RPMI8226 (cell line): ENCODE results near the gene WBP1.
"Not testable (repeated sequence)": the region's sequence is repeated elsewhere in the genome, so short reads cannot be mapped to it uniquely, and the experiment has no call there.

Experiments used
- DNase-seq: peaks from one replicate; pipeline ENCODE4 v3.0.0-alpha.2; 2015

The WBP1 gene

DNA sequence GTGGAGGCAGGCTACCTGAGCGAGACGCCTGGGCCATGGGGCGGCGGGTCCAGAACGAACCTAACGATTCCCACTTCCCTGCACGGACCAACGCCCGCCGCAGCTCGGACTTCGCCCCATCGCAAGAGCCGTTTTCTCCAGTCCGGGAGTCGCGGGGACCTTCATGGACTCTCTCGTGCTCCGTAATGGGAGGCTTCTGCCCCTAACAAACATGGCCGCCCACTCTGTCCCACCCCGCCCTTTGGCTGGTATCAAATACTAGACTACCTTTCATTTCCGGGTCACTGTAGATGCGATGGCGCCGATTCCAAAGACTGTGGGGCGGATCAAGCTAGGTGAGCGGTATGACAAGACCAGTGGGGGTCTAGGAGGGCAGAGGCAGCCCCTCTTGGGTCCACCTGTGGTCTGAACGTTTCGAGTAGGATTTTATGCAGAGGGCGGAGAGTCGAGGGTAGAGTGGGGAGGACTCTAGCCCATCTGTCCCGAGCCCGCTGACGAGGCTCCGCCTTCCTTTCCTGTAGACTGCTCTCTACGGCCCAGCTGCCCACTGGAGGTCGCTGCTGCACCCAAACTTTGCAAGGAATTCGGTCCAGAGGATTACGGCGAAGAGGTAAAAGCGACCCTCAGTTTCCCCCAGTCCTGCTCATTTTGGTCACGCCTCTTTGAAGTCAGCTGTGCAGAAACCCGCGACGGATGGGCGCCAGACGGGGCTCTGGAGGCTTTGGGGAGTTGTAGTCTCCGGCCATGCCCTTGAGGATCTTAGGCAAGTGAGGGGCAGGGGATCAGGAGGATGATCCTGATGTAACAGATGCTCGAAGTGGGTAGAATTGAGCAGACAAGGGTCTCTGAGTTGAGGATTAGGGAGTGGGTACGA, 24.8 kb downstream of the WBP1 start, which contains the start of the genes CCDC142 and TTC31:
Gene CCDC142, minus strand, starts transcription at position 198 of the 874 bp plus-strand sequence. Its CDS starts 161 bp downstream, at position 37.
Gene TTC31, plus strand, starts transcription at position 281 of the 874 bp plus-strand sequence. Its CDS starts 15 bp downstream, at position 296.
- peak; percentile 95 for DNase-seq

DNA sequence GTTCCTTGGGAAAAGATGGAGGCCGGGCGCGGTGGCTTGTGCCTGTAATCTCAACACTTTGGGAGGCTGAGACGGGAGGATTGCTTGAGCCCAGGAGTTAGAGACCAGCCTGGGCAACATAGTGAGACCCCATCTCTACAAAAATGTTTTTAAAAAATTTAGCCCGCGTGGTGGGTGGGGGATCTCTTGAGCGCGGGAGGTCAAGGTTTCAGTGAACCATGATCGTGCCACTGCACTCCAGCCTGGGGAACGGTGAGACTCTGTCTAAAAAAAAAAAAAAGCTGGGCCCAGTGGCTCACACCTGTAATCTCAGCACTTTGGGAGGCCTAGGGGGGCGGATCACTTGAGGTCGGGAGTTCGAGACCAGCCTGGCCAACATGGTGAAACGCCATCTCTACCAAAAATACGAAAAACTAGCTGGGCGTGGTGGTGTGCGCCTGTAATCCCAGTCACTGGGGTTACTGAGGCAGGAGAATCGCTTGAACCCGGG, 25.5 kb downstream of the WBP1 start:
- DNase-seq = not testable (repeated sequence)

DNA sequence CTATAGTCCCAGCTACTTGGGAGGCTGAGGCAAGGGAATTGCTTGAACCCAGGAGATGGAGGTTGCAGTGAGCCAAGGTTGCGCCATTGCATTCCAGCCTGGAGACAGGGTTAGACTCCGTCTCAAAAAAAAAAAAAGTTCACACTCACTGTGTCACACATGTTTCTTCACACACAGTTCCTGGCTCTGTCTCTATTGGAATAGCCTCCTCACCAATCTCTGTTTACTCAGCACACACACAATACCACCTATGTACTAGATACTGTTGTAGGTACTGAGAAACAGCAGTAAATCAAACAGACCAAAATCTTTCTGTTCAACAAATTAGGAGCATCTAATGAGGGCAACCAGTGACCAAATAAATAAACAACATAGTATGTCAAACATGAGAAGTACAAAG, 27.9 kb downstream of the WBP1 start:
- DNase-seq = no peak

DNA sequence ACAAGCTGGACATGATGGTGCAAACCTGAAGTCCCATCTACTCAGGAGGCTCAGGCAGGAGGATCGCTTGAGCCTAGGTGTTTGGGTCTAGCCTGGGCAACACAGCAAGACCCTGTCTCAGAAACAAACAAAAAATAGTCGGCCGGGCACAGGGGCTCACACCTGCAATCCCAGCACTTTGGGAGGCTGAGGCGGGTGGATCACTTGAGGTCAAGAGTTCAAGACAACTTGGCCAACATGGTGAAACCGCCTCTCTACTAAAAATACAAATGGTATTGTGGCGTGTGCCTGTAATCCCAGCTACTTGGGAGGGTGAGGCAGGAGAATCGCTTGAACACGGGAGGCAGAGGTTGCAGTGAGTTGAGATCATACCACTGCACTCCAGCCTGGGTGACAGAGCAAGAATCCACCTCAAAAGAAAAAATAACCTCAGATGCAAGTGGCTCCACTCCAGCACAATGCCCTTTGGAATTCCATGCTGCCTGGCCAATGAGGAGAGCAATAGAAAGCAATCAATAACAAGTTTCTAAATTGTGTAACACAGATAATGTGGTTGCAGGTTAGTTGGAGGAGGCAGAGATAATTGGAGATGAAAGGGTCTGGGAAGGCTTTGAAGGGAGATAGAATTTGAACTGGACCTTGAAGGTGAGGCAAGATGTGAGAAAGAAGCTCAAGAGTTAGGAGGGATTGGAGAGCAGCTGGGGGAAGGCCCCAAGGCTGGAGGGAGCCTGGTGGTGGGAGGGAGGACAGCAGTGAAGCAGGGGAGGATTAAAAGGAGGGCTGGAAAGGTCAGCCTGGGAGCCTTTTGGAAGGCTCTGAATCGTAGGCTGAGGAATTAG, 30.6 kb downstream of the WBP1 start:
- no peak for DNase-seq

DNA sequence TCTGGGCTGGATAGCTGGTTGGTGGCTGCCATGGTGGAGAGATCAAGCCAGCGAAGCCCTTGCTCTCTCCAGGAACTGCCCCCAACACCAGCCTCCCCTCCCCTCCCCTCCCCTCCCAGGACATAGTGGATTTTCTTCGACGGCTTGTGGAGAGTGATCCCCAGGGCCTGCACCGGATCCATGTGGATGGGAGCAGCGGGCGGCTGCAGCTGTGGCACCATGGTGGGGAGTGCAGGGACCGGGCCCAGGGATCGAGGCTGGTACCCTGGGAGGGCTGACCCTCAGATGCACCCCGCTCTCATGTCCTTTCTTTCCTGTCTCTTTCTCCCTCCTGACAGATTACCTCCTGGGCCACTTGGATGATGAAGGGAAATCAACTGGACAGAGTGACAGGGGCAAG, 31.7 kb downstream of the WBP1 start:
- DNase-seq = no peak

GRCh38 chr2:74491648-74492544, 33.7 kb downstream of the WBP1 start:
- DNase-seq = no peak

DNA sequence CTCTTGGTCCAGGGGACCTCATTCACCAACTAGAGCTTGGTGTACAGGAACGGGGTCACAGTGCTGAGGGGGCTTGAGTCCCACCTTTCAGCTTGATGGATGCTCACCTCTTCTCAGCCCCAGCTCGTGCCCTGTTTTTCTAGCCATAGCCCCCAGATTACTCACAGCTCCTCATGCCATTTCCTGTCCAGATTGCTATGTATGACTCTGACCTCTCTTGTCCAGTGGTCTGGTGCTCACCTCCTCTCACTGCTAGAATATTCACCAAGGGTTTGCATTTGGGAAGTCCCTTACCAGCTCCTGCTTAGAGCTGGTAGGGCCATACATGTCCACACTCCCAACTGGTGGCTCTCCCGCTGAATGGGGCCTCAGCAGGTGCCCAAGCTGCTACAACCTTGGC, 35.3 kb downstream of the WBP1 start:
- no peak for DNase-seq

- DNase-seq = no peak
These were observed 37.2 kb downstream of the WBP1 start for GRCh38 chr2:74495440-74495839.

DNA sequence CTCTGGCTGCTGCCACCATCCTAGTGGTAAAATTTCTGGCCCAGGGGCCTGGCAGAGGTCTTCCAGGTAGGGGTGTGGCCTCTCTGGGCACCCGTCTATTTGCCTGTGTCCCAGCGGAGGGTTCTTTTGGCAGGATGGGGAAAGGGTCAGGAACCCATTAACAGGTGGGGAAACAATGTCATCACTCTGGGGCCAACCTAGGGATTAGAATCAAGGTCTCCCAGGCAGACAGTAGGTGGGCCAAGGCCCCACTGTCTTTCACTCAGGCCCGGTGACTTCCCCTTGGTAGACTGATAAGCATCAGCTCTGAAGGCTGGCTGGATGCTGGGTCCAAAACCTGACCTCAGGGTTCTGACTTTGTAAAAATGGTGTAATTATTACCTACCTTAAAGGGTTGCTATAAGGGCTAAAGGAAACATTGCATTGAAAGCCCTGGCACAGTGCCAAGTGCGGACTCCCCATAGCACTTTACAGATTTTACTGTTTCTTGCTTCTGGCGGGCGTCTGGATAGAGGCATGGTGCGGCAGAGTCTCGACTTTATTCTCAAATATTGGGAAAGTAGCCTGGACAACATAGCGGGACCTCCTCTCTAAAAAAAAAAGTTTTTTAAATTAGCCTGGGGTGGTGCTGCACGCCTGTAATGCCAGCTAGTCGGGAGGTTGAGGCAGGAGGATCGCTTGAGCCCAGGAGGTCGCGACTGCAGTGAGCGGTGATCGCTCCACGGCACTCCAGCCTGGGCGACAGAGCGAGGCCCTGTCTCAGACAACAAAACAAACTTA, 38.9 kb downstream of the WBP1 start:
- DNase-seq = no peak

DNA sequence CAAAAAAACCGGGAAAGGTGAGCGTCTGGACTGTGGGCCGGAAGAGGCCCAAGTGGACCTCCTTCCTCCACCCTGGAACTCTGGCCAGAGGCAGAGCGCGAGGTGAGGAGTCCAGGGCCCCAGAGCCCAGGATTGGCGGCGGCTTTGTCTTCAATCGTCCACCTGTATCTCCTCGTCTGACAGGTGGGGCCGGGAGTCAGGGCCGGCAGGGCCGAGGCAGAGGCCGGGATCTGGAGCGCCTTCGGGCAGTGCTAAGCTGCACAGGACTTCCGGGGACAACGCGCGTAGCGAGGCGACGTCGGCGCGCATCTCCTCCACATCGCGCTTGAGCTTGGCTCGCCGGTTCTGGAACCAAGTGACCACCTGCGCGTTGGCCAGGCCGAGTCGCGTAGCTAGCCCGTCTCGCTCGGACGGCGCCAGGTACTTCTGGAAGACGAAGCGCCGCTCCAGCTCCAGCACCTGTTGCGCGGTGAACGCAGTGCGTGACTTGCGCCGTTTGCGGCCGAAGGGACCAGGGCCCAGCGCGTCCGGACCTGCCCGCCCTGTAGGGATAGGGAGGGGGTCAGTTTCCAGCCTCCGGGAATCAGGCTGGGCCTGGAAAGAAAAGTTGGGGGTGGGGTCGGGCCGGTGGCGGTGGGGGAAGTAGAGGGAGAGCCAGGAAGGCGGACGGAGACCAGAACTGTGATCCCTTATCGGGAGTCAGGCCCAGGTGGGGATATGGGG, 39.7 kb downstream of the WBP1 start:
- DNase-seq = peak; percentile 32

GRCh38 chr2:74498500-74499266, 40.4 kb downstream of the WBP1 start:
- no peak for DNase-seq

GRCh38 chr2:74499267-74499939, 41.2 kb downstream of the WBP1 start, which contains the start of gene LBX2:
Gene LBX2 (minus strand): TSS chr2:74499603. CDS start chr2:74499537, 66 bp downstream.
- no peak for DNase-seq

DNA sequence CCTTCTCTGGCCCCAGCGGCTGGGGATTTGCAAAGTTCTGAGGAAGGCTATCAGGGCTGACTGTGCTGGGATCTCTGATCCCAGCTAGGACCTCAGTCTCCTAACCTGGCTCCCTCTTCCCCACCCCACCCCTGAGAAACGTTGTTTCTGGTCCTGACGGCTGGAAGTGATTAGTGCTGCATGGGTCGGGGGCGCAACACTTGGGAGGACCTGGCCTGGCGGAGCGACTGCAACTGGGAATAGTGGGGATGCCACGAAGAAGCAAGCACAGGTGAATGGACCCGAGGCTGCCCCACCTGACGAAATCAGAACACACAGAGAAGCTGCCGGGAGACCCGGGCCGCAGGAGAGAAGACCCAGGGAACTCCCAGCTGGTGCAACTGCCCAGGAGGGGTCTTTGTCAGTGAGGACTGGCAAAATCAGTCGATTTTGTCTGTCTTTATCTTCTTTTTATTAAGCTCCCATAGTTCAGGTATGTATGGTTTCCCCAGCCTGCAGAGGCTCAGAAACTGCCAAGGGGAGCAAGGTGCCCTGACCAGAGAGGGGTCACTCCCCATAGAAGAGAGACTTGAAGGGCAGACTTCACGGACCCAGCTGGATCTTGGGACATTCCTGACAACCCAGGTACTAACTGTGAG, 41.8 kb downstream of the WBP1 start:
- no peak for DNase-seq

DNA sequence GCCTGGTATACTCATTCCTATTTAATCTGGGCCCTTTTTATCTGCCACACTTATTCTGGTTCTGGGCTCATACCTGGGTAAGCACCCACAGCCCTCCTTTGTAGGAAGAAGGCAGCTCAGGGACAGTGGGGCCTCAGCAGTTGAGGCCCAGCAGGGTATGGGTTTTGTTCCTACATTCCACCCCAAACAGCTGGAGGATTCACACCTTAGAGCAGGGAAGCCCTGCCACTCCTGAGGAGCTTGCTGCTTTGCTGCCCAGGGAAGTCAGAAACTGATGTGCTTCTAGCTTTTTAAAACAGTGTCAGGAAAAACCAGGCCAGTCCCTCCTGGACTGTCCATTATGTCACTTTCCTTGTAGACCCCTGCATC, 42.3 kb downstream of the WBP1 start:
- DNase-seq = no peak

GRCh38 chr2:74501335-74502071, 43.3 kb downstream of the WBP1 start:
- no peak for DNase-seq

DNA sequence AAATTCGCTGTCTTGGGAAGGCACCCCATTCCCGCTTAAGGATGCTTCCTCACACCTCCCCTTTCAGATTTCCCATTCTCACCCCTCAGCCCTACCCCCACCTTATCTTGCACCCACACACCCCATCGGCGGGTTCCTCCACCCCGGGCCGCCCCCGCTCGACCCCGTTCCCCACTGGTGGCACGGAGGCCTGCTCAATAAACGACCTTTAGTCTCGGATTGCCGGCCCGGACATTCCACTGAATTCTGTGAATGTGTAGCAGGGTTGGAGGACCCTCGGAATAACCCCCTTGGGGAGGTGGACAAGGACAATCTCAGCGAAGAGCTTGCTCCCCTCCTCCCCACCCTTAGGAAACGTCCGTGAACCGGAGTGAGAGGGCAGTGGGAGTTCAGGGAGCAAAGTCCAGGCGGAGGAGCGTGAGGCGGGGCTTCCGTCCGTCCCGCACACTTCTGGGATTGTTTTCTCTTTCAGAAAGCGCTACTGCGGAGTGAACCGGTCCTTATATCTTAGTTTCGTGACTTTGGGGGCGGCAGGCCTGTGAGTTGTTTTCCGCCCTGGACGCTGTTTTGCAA, 44.0 kb downstream of the WBP1 start:
- DNase-seq = no peak

- DNase-seq = peak; percentile 57
These were observed 44.7 kb downstream of the WBP1 start for GRCh38 chr2:74502720-74503505.
